Heart left ventricle (tissue), 16 donors: ENCODE results near the gene FTMT. TPM values are rescaled to one million over a fixed set of nuclear protein-coding genes. Genes with fewer than 3 reads are reported as not detected.
A peak's percentile ranks its signal among the peaks of the same experiment; 100 is the strongest.

ENCODE experiments used
- ATAC-seq, 4 donors: fragments of 200-7000 bp; cut with Tn5 transposase; one replicate each; pipeline ENCODE4 v1.9.1; 2020 to 2022; ENCODE audit warnings: moderate library complexity in 4 of 4, mild to moderate bottlenecking in 3 of 4, moderate number of reproducible peaks in 1 of 4
- DNase-seq, 5 donors: peaks; one replicate each; pipeline ENCODE4 v3.0.0-alpha.2; 2020
- H3K27ac ChIP-seq, 12 donors: fragments of 200-600 bp; sonication (generic) in 4 of 12; one replicate each; pipeline versions ENCODE4 v1.5.0 to v1.8.0; 2016 to 2022; ENCODE audit warnings: mild to moderate bottlenecking in 2 of 12
- H3K27me3 ChIP-seq, 9 donors: fragments of 200-600 bp; sonication (generic) in 2 of 9; one replicate each; pipeline versions ENCODE4 v1.5.1 to v1.8.0; 2016 to 2022; ENCODE audit warnings: mild to moderate bottlenecking in 3 of 9
- H3K36me3 ChIP-seq, 9 donors: fragments of 200-600 bp; sonication (generic) in 2 of 9; one replicate each; pipeline versions ENCODE4 v1.5.0 to v1.8.0; 2018 to 2022; ENCODE audit warnings: mild to moderate bottlenecking in 2 of 9
- H3K4me1 ChIP-seq, 12 donors: fragments of 200-600 bp; sonication (generic) in 4 of 12; one replicate each; pipeline versions ENCODE4 v1.5.0 to v1.8.0; 2016 to 2022; ENCODE audit warnings: mild to moderate bottlenecking in 3 of 12
- H3K4me3 ChIP-seq, 12 donors: fragments of 200-600 bp; sonication (generic) in 4 of 12; one replicate each; pipeline versions ENCODE4 v1.5.0 to v1.8.0; 2017 to 2022; ENCODE audit warnings: mild to moderate bottlenecking in 9 of 12, moderate library complexity in 4 of 12
- H3K9me3 ChIP-seq, 12 donors: fragments of 200-600 bp; sonication (generic) in 4 of 12; one replicate each; pipeline versions ENCODE4 v1.5.0 to v1.8.0; 2016 to 2022; ENCODE audit warnings: mild to moderate bottlenecking in 1 of 12
- CTCF ChIP-seq, 12 donors: fragments of 200-600 bp; sonication (generic) in 4 of 12; IDR thresholded peaks; one replicate each; pipeline versions ENCODE4 v1.5.0 to v1.8.0; 2018 to 2022; ENCODE audit warnings: antibody characterized with exemption in 12 of 12, mild to moderate bottlenecking in 5 of 12
- POLR2A ChIP-seq, 2 donors: fragments of 450-650 bp; IDR thresholded peaks; one replicate each; pipeline ENCODE4 v1.6.1; 2017; ENCODE audit warnings: antibody characterized with exemption in 2 of 2, mild to moderate bottlenecking in 2 of 2, moderate library complexity in 2 of 2
- WGBS, 4 donors: extraction: QIAGEN DNeasy Blood & Tissue Kit in 2 of 4; methylation state at CpG; one replicate each; pipeline versions ENCODE4 v1.1.5 to v1.1.7; 2013 to 2018; 5-methylcytosine and 5-hydroxymethylcytosine counted together
- intact Hi-C, 10 donors: fragments of 100-400 bp; cut with DNase I; formaldehyde crosslinking; loops; one replicate each; pipeline versions ENCODE4 v1.11.1 to v1.14.2; 2022
- polyA plus RNA-seq, 2 donors: library from polyadenylated mRNA; stranded (reverse); fragments of 200-250 nt; gene quantifications; one replicate each; pipeline ENCODE4 v1.2.3, GENCODE V29; 2013
- total RNA-seq, 9 donors: library from RNA; depleted of rRNA in 2 of 9; stranded (reverse); fragments of >200 nt in 2 of 9; fragmentation: NEBNext Ultra II Directional in 3 of 9; extraction: Animal tissue kit (Norgen Biotek cat#: 25700) in 3 of 9; gene quantifications; one replicate each; pipeline versions ENCODE4 v1.1.0 to v1.2.4, GENCODE V29; 2016 to 2023
- donor health status: ischemic (EF 13 %, LVEDD 7.1; RV severe dilation, severe dysfunction).
- donor health status: healthy with polysubstance abuse.
- donor health status: DM: no; HTN: yes; CAD: no.
- donor health status: DM: no; HTN: no; CAD: no.
- donor health status: ischemic (EF 25% LVEDD 6.9; RV normal size, moderate dysfunction).
- donor health status: ischemic (EF 25% LVEDD 5.7; RV mildly dilated, moderate dysfunction).
- donor health status: healthy.
- donor health status: DM: yes; HTN: yes; CAD: no.
- donor health status: ischemic (EF 35%, LVEDD 5.7; RV mildly dilated, moderate dysfunction).
- donor health status: nonischemic (EF 11% LVEDD 7.7; RV severe dilation, severe dysfunction).
- donor health status: DM: yes; HTN: yes; CAD: no.
- donor health status: PGD.
- donor health status: ischemic (EF 29% LVEDD 5.4; RV normal size, mild dysfunction).
- donor health status: nonischemic (EF 23%, LVEDD 6.1; RV moderate dilation, normal function).

Gene FTMT
- total and polyA plus RNA-seq, 11 donors, result not detected

GRCh38 chr5:121870489-121870888 lies 18.8 kb downstream of the FTMT start:
- Histone ChIP-seq H3K4me1 (no peaks in the 10 kb centered on the region), H3K9me3 (no peaks in the 10 kb centered on the region), H3K27me3 (no peaks in the 10 kb centered on the region), H3K27ac (no peak overlapping the region), H3K36me3 (no peaks in the 10 kb centered on the region), H3K4me3 (no peak overlapping the region)
- intact Hi-C loops, result loop anchor here in 5 of 10 donors (2.0 to 10.0 kb wide), 4 partner anchors 240 to 1056 kb away; no protein-coding TSS in a partner anchor
- TF ChIP-seq POLR2A (IDR thresholded peaks at IDR 0.05), result no peak
- TF ChIP-seq CTCF (IDR thresholded peaks at IDR 0.05), result peak in 8 of 12 donors; percentile 8 to 44 (median 23)
- WGBS, 4 donors, result 34 to 47% (median 45%) methylated on average over 2 of the region's 2 CpGs
- ATAC-seq, result no peak
- DNase-seq, result no peak

- intact Hi-C loops, result loop anchor here in 4 of 10 donors (5.0 to 10.0 kb wide), 3 partner anchors 246 to 1058 kb away; no protein-coding TSS in a partner anchor
- DNase-seq (no peak), ATAC-seq (no peak)
- TF ChIP-seq CTCF (IDR thresholded peaks at IDR 0.05) (no peak), POLR2A (IDR thresholded peaks at IDR 0.05) (no peak)
- Histone ChIP-seq H3K4me1 (no peaks in the 10 kb centered on the region), H3K36me3 (no peaks in the 10 kb centered on the region), H3K27ac (no peak overlapping the region), H3K4me3 (no peak overlapping the region), H3K9me3 (no peaks in the 10 kb centered on the region), H3K27me3 (no peaks in the 10 kb centered on the region)
- WGBS, 4 donors, result 86 to 93% (median 89%) methylated on average over 2 of the region's 2 CpGs
Observed at GRCh38 chr5:121872856-121873255, 21.2 kb downstream of the FTMT start.

- no peak for ATAC-seq
- no peaks in the 10 kb centered on the region for H3K36me3 ChIP-seq
- no peak overlapping the region for H3K27ac ChIP-seq
- H3K9me3 ChIP-seq, result no peaks in the 10 kb centered on the region
- TF ChIP-seq POLR2A (IDR thresholded peaks at IDR 0.05), result no peak
- TF ChIP-seq CTCF (IDR thresholded peaks at IDR 0.05), result no peak
- no peaks in the 10 kb centered on the region for H3K27me3 ChIP-seq
- WGBS, 4 donors, result 71 to 80% (median 75%) methylated on average over 1 of the region's 1 CpG
- no peaks in the 10 kb centered on the region for H3K4me1 ChIP-seq
- DNase-seq, result no peak
- intact Hi-C loops, result loop anchor here in 4 of 10 donors (5.0 to 10.0 kb wide), 3 partner anchors 246 to 1059 kb away; no protein-coding TSS in a partner anchor
- H3K4me3 ChIP-seq, result no peak overlapping the region
Observed at GRCh38 chr5:121873409-121873808, 21.7 kb downstream of the FTMT start.

- Histone ChIP-seq H3K9me3 (no peaks in the 10 kb centered on the region), H3K27me3 (no peaks in the 10 kb centered on the region), H3K36me3 (no peaks in the 10 kb centered on the region), H3K4me1 (no peaks in the 10 kb centered on the region), H3K27ac (no peak overlapping the region), H3K4me3 (no peak overlapping the region)
- DNase-seq, result no peak
- no peak for ATAC-seq
- WGBS, 4 donors, result 85 to 87% (median 87%) methylated on average over 2 of the region's 2 CpGs
- intact Hi-C loops, result no loop called here
- TF ChIP-seq POLR2A (IDR thresholded peaks at IDR 0.05) (no peak), CTCF (IDR thresholded peaks at IDR 0.05) (no peak)
Observed at GRCh38 chr5:121885630-121886029, 33.9 kb downstream of the FTMT start.
